GM23338 (cell line): ENCODE data around the gene ELMO3. TPM values are rescaled to one million over a fixed set of nuclear protein-coding genes. Genes with fewer than 3 reads are reported as not detected.

Experiments
- ATAC-seq: fragments of 200-7000 bp; cut with Tn5 transposase; 3 replicates; pipeline ENCODE4 v1.9.1; 2020
- DNase-seq: peaks from one replicate; pipeline ENCODE4 v3.0.0-alpha.2; 2015; ENCODE audit warnings: low spot score
- H2AFZ ChIP-seq: fragments of 200-600 bp; sonication (generic); 2 replicates; pipeline ENCODE4 v1.8.0; 2016; ENCODE audit warnings: antibody characterized with exemption, mild to moderate bottlenecking, moderate library complexity
- H3F3A ChIP-seq: fragments of 200-600 bp; sonication (generic); replicated peaks from 2 replicates; pipeline ENCODE4 v1.8.0; 2017; ENCODE audit warnings: antibody characterized with exemption, mixed run types, low read depth
- H3K27ac ChIP-seq: fragments of 200-600 bp; sonication (generic); 2 replicates; pipeline ENCODE4 v1.6.1; 2016; ENCODE audit warnings: low read depth
- H3K27me3 ChIP-seq: fragments of 200-600 bp; sonication (generic); 2 replicates; pipeline ENCODE4 v1.8.0; 2016; ENCODE audit warnings: mild to moderate bottlenecking, mixed run types, moderate library complexity; ENCODE audit not compliant: insufficient read depth
- H3K36me3 ChIP-seq: fragments of 200-600 bp; sonication (generic); 2 replicates; pipeline ENCODE4 v1.8.0; 2016; ENCODE audit warnings: mild to moderate bottlenecking; ENCODE audit not compliant: insufficient read depth
- H3K4me1 ChIP-seq: fragments of 200-600 bp; sonication (generic); 2 replicates; pipeline ENCODE4 v1.8.0; 2016; ENCODE audit warnings: mild to moderate bottlenecking, moderate library complexity; ENCODE audit not compliant: insufficient read depth
- H3K4me2 ChIP-seq: fragments of 200-600 bp; sonication (generic); 2 replicates; pipeline ENCODE4 v1.7.1; 2017; ENCODE audit warnings: mixed run types
- H3K4me3 ChIP-seq: fragments of 200-600 bp; sonication (generic); 2 replicates; pipeline ENCODE4 v1.6.1; 2016; ENCODE audit warnings: mixed run types
- H3K79me2 ChIP-seq: fragments of 200-600 bp; sonication (generic); replicated peaks from 2 replicates; pipeline ENCODE4 v1.8.0; 2017; ENCODE audit warnings: mild to moderate bottlenecking; ENCODE audit not compliant: insufficient read depth
- H3K9me2 ChIP-seq: fragments of 200-600 bp; sonication (generic); 2 replicates; pipeline ENCODE4 v1.8.0; 2017; ENCODE audit not compliant: insufficient read depth
- H4K20me1 ChIP-seq: fragments of 200-600 bp; sonication (generic); replicated peaks from 2 replicates; pipeline ENCODE4 v1.8.0; 2017; ENCODE audit warnings: mild to moderate bottlenecking; ENCODE audit not compliant: insufficient read depth
- H3K27ac Mint-ChIP-seq: 2 replicates; pipeline ENCODE4 v1.8.0; 2020; ENCODE audit warnings: inconsistent platforms, mild to moderate bottlenecking, moderate library complexity, mixed read lengths
- H3K27me3 Mint-ChIP-seq: 3 replicates; pipeline ENCODE4 v1.8.0; 2022; ENCODE audit warnings: low read depth, mild to moderate bottlenecking, moderate library complexity, mixed read lengths, inconsistent platforms; ENCODE audit not compliant: insufficient read depth, poor library complexity
- H3K36me3 Mint-ChIP-seq: 3 replicates; pipeline ENCODE4 v1.8.0; 2021; ENCODE audit warnings: low read depth, mild to moderate bottlenecking, inconsistent platforms, moderate library complexity, mixed read lengths
- H3K4me1 Mint-ChIP-seq: 3 replicates; pipeline ENCODE4 v1.8.0; 2020; ENCODE audit warnings: mild to moderate bottlenecking, inconsistent platforms, mixed read lengths
- H3K4me3 Mint-ChIP-seq: 3 replicates; pipeline ENCODE4 v1.8.0; 2021; ENCODE audit warnings: moderate library complexity, mild to moderate bottlenecking, inconsistent platforms, mixed read lengths
- H3K9me3 Mint-ChIP-seq: 3 replicates; pipeline ENCODE4 v1.8.0; 2020; ENCODE audit warnings: moderate library complexity, mild to moderate bottlenecking, inconsistent platforms, mixed read lengths
- CTCF ChIP-seq, 2 experiments: fragments of 200-600 bp in 1 of 2; sonication (generic) in 1 of 2; conservative IDR thresholded peaks; 2 replicates each; pipeline versions ENCODE4 v1.5.1 to v1.6.1; 2016 to 2017; ENCODE audit warnings: antibody characterized with exemption in 2 of 2, low read depth in 2 of 2, mild to moderate bottlenecking in 2 of 2, moderate library complexity in 1 of 2
- EZH2 ChIP-seq: fragments of 200-600 bp; sonication (generic); IDR thresholded peaks from one replicate; pipeline ENCODE4 v1.8.0; 2017; ENCODE audit warnings: antibody characterized with exemption, mild to moderate bottlenecking, low read depth; ENCODE audit not compliant: unreplicated experiment
- EZH2phosphoT487 ChIP-seq: fragments of 200-600 bp; sonication (generic); IDR thresholded peaks from one replicate; pipeline ENCODE4 v1.8.1; 2018; ENCODE audit warnings: antibody characterized with exemption; ENCODE audit not compliant: unreplicated experiment
- JUNB ChIP-seq: IDR thresholded peaks from one replicate; pipeline ENCODE4 v1.6.1; 2016; ENCODE audit warnings: antibody characterized with exemption; ENCODE audit not compliant: unreplicated experiment
- POLR2AphosphoS5 ChIP-seq: IDR thresholded peaks from 2 replicates; pipeline ENCODE4 v1.6.1; 2016; ENCODE audit warnings: antibody characterized with exemption, low read depth
- REST ChIP-seq: IDR thresholded peaks from one replicate; pipeline ENCODE4 v1.6.1; 2018; ENCODE audit warnings: antibody characterized with exemption; ENCODE audit not compliant: unreplicated experiment
- ZNF114 ChIP-seq: fragments of 250-450 bp; sonication (Bioruptor Pico); IDR thresholded peaks from 2 replicates; pipeline ENCODE4 v1.5.0; 2020; ENCODE audit warnings: mild to moderate bottlenecking, moderate library complexity
- polyA plus RNA-seq: library from polyadenylated mRNA; unstranded; fragments of >200 nt; fragmentation: Nextera tagmentation; extraction: Ambion mirVana; gene quantifications from 2 replicates; pipeline ENCODE4 v1.2.1, GENCODE V29; 2016
- total RNA-seq: library from RNA; depleted of rRNA; stranded (reverse); fragments of >200 nt; shearing (Covaris generic); gene quantifications from 2 replicates; pipeline ENCODE4 v1.2.3, GENCODE V29; 2014
- TF ChIP-seq, protein P1 (sequence below): fragments of 250-450 bp; sonication (Bioruptor Pico); IDR thresholded peaks from 2 replicates; pipeline ENCODE4 v1.5.0; 2020; ENCODE audit warnings: mild to moderate bottlenecking, moderate library complexity

ELMO3 gene
- total and polyA plus RNA-seq, 2 experiments from 2014 or later = 4.7 to 16.2 TPM

DNA sequence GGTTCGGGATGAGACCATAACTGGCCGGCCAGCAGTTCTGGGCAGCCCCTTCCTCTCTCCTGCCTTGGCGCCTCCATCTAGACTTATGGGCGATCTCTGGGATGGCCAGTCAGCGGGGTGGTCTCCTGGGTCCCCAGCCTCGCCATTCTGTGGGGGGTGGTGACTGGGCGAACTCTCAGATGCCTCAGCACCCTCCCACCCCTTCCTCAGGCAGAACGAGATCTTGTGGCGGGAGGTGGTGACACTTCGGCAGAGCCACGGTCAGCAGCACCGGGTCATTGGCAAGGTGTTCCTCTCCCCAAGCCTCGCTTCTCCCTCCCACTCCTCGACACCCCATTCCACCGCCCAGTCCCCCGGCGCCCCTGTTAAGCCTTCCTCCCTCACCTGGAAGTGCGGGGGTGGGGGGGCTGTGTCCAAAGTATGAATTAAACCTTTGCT, 32.8 kb upstream of the ELMO3 start:
- H3K4me3 ChIP-seq = 0 out of 2 replicates have a peak overlapping the region, but pooled peaks have one; percentile 28
- no peak for DNase-seq
- H3K27me3 Mint-ChIP-seq = peaks cover 95% of the 10 kb centered on the region

More for the DNA sequence above, 32.8 kb upstream of the ELMO3 start:
- Histone ChIP-seq H3F3A (peaks cover 10% of the 10 kb centered on the region; the same call in 1 of the 2 replicates), H3K27ac (no peak overlapping the region), H4K20me1 (no peaks in the 10 kb centered on the region; the same call in 1 of the 2 replicates), H3K27me3 (peaks cover 97% of the 10 kb centered on the region), H3K4me1 (peaks cover 22% of the 10 kb centered on the region), H3K36me3 (no peaks in the 10 kb centered on the region), H2AFZ (no peak overlapping the region), H3K79me2 (no peaks in the 10 kb centered on the region), H3K4me2 (peak overlapping the region; percentile 79; the same call in 1 of the 2 replicates), H3K9me2 (no peaks in the 10 kb centered on the region)
- Mint-ChIP-seq H3K36me3 (no peaks in the 10 kb centered on the region), H3K4me1 (peaks cover 39% of the 10 kb centered on the region), H3K4me3 (peak overlapping the region; percentile 62), H3K9me3 (no peaks in the 10 kb centered on the region; the same call in 2 of the 3 replicates), H3K27ac (no peak overlapping the region)
- TF ChIP-seq EZH2phosphoT487 = peak; percentile 80
- TF ChIP-seq REST = no peak
- TF ChIP-seq POLR2AphosphoS5 = no peak
- TF ChIP-seq ZNF114 (CRISPR knock-in tag) = no peak
- TF ChIP-seq, protein P1, sequence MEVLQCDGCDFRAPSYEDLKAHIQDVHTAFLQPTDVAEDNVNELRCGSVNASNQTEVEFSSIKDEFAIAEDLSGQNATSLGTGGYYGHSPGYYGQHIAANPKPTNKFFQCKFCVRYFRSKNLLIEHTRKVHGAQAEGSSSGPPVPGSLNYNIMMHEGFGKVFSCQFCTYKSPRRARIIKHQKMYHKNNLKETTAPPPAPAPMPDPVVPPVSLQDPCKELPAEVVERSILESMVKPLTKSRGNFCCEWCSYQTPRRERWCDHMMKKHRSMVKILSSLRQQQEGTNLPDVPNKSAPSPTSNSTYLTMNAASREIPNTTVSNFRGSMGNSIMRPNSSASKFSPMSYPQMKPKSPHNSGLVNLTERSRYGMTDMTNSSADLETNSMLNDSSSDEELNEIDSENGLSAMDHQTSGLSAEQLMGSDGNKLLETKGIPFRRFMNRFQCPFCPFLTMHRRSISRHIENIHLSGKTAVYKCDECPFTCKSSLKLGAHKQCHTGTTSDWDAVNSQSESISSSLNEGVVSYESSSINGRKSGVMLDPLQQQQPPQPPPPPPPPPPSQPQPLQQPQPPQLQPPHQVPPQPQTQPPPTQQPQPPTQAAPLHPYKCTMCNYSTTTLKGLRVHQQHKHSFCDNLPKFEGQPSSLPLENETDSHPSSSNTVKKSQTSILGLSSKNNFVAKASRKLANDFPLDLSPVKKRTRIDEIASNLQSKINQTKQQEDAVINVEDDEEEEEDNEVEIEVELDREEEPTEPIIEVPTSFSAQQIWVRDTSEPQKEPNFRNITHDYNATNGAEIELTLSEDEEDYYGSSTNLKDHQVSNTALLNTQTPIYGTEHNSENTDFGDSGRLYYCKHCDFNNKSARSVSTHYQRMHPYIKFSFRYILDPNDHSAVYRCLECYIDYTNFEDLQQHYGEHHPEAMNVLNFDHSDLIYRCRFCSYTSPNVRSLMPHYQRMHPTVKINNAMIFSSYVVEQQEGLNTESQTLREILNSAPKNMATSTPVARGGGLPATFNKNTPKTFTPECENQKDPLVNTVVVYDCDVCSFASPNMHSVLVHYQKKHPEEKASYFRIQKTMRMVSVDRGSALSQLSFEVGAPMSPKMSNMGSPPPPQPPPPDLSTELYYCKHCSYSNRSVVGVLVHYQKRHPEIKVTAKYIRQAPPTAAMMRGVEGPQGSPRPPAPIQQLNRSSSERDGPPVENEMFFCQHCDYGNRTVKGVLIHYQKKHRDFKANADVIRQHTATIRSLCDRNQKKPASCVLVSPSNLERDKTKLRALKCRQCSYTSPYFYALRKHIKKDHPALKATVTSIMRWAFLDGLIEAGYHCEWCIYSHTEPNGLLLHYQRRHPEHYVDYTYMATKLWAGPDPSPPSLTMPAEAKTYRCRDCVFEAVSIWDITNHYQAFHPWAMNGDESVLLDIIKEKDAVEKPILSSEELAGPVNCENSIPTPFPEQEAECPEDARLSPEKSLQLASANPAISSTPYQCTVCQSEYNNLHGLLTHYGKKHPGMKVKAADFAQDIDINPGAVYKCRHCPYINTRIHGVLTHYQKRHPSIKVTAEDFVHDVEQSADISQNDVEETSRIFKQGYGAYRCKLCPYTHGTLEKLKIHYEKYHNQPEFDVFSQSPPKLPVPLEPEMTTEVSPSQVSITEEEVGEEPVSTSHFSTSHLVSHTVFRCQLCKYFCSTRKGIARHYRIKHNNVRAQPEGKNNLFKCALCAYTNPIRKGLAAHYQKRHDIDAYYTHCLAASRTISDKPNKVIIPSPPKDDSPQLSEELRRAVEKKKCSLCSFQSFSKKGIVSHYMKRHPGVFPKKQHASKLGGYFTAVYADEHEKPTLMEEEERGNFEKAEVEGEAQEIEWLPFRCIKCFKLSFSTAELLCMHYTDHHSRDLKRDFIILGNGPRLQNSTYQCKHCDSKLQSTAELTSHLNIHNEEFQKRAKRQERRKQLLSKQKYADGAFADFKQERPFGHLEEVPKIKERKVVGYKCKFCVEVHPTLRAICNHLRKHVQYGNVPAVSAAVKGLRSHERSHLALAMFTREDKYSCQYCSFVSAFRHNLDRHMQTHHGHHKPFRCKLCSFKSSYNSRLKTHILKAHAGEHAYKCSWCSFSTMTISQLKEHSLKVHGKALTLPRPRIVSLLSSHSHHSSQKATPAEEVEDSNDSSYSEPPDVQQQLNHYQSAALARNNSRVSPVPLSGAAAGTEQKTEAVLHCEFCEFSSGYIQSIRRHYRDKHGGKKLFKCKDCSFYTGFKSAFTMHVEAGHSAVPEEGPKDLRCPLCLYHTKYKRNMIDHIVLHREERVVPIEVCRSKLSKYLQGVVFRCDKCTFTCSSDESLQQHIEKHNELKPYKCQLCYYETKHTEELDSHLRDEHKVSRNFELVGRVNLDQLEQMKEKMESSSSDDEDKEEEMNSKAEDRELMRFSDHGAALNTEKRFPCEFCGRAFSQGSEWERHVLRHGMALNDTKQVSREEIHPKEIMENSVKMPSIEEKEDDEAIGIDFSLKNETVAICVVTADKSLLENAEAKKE = no peak
- TF ChIP-seq JUNB = no peak
- TF ChIP-seq EZH2 = peak; percentile 96
- no peak for TF ChIP-seq CTCF (conservative IDR thresholded peaks at IDR 0.05; ENCODE audit: low read depth in 2 of 2)
- ATAC-seq = no peak
